ENCODE data around the gene CSNK1E. TPM values are rescaled to one million over a fixed set of nuclear protein-coding genes. Genes with fewer than 3 reads are reported as not detected.

CSNK1E gene
- total and polyA plus RNA-seq, 2 of the 8 experiments (the other 6 are each of a cell fraction or from before 2014, with no cell fraction given) = 247 to 263 TPM

- ChIA-PET CTCF (ENCODE audit: partially characterized antibody) (interaction anchor here (0.6 kb wide), 2 partner anchors 176 to 278 kb away, joined by 3 to 4 read pairs; no protein-coding TSS in a partner anchor), POLR2A (ENCODE audit: partially characterized antibody) (interaction anchor here (1.5 kb wide), 1 partner anchor 18 kb away, joined by 5 read pairs; no protein-coding TSS in a partner anchor)
- Histone ChIP-seq H2BK5ac (ENCODE audit: low read depth, low read length) (no peak overlapping the region), H3K79me2 (ENCODE audit: control insufficient read depth in 1 of 2, insufficient read depth in 2 of 2, low read length in 2 of 2) (peaks cover 0 to 23% of the 10 kb centered on the region in 2 experiments; a peak in 2 of 4 replicates), H2AFZ (ENCODE audit: low read length) (no peak overlapping the region), H2BK15ac (ENCODE audit: low read length) (no peak overlapping the region), H3K23me2 (ENCODE audit: low read depth, low read length) (no peaks in the 10 kb centered on the region), H4K5ac (ENCODE audit: insufficient read length, low read depth, low read length) (no peak overlapping the region), H3K9ac (replicated peaks in 1 of 4; ENCODE audit: extremely low read depth in 1 of 4, low read depth in 3 of 4, low read length in 3 of 4) (no peak overlapping the region), H2BK120ac (replicated peaks; ENCODE audit: low read depth, low read length) (no peak overlapping the region), H3K56ac (replicated peaks; ENCODE audit: insufficient read length, low read depth, low read length) (peak overlapping the region; percentile 2), H3K79me1 (ENCODE audit: low read depth, low read length) (peaks cover 9% of the 10 kb centered on the region), H3K4me3 (ENCODE audit: extremely low read depth in 1 of 4, insufficient read depth in 2 of 4, low read depth in 3 of 4, low read length in 4 of 4) (no peak overlapping the region), H3K14ac (ENCODE audit: insufficient read length) (no peak overlapping the region), H2AK5ac (ENCODE audit: low read depth, low read length) (no peak overlapping the region), H4K8ac (ENCODE audit: extremely low read depth, insufficient read depth, low read length) (no peak overlapping the region), H3K4me1 (replicated peaks in 1 of 4; ENCODE audit: control insufficient read depth in 3 of 4, insufficient read depth in 4 of 4, low read length in 3 of 4) (peaks cover 0 to 5% (median 0%) of the 10 kb centered on the region in 4 experiments; a peak in 3 of 7 replicates), H3K27me3 (replicated peaks in 1 of 4; ENCODE audit: control insufficient read depth in 3 of 4, extremely low read depth in 1 of 4, insufficient read depth in 3 of 4, low read length in 3 of 4) (no peaks in the 10 kb centered on the region), H4K20me1 (replicated peaks in 1 of 2; ENCODE audit: control insufficient read depth in 1 of 2, insufficient read depth in 2 of 2, low read length in 2 of 2) (peaks cover 4 to 12% of the 10 kb centered on the region in 2 experiments), H3K4me2 (ENCODE audit: insufficient read depth in 1 of 2, low read depth in 2 of 2, low read length in 2 of 2) (no peak overlapping the region), H3K23ac (ENCODE audit: insufficient read length) (no peak overlapping the region), H3K4ac (replicated peaks; ENCODE audit: insufficient read length, low read depth, low read length) (no peak overlapping the region), H3K9me3 (ENCODE audit: insufficient read depth in 2 of 2, low read depth in 1 of 2, low read length in 1 of 2) (no peaks in the 10 kb centered on the region), H2BK20ac (ENCODE audit: low read length) (no peak overlapping the region), H4K91ac (replicated peaks; ENCODE audit: insufficient read length, low read length) (no peak overlapping the region), H3K27ac (ENCODE audit: low read depth, low read length) (no peak overlapping the region), H3K36me3 (ENCODE audit: control insufficient read depth in 2 of 4, insufficient read depth in 4 of 4, low read length in 3 of 4) (peaks cover 7 to 15% (median 13%) of the 10 kb centered on the region in 4 experiments), H3K18ac (ENCODE audit: extremely low read depth, low read length) (no peak overlapping the region), H2BK12ac (ENCODE audit: low read depth, low read length) (no peak overlapping the region)
- DNase-seq (ENCODE audit: low read depth in 1 of 2, low spot score in 2 of 2) (no peak), FAIRE-seq (no peak)
- WGBS, 2 experiments (ENCODE audit: extremely low coverage in 1 of 2, insufficient coverage in 1 of 2, insufficient read length in 1 of 2, insufficient replicate concordance in 2 of 2, low coverage in 1 of 2, low lambda C conversion rate in 2 of 2, missing lambda C conversion rate in 1 of 2) = 91% methylated on average over 19 of the region's 19 CpGs; no CpG with 5 or more reads in 1 of the 2 experiments
- no peak for TF ChIP-seq MAFK (IDR thresholded peaks at IDR 0.05; ENCODE audit: low read depth, low read length)
- TF ChIP-seq SIN3A (conservative IDR thresholded peaks at IDR 0.05 in 1 of 2, IDR thresholded peaks at IDR 0.05 in 1 of 2; ENCODE audit: low read depth in 1 of 2, low read length in 2 of 2) = no peak
- no peak for TF ChIP-seq RBBP5 (IDR thresholded peaks at IDR 0.05; ENCODE audit: borderline replicate concordance, low read depth, low read length)
- TF ChIP-seq BRCA1 (IDR thresholded peaks at IDR 0.05; ENCODE audit: low read depth, low read length) = no peak
- TF ChIP-seq EP300 (IDR thresholded peaks at IDR 0.05; ENCODE audit: borderline replicate concordance in 1 of 2, low read depth in 2 of 2, low read length in 2 of 2) = no peak
- TF ChIP-seq SAP30 (IDR thresholded peaks at IDR 0.05; ENCODE audit: insufficient read depth, insufficient replicate concordance, low read length) = no peak
- TF ChIP-seq SRF (IDR thresholded peaks at IDR 0.05; ENCODE audit: low read depth, low read length) = no peak
- TF ChIP-seq CREB1 (IDR thresholded peaks at IDR 0.05) = no peak
- TF ChIP-seq CEBPB (IDR thresholded peaks at IDR 0.05; ENCODE audit: low read depth, low read length) = no peak
- no peak for TF ChIP-seq E2F6 (IDR thresholded peaks at IDR 0.05)
- no peak for TF ChIP-seq POLR2AphosphoS5 (IDR thresholded peaks at IDR 0.05; ENCODE audit: low read depth, low read length)
- no peak for TF ChIP-seq GABPA (IDR thresholded peaks at IDR 0.05; ENCODE audit: borderline replicate concordance, insufficient read depth, low read length)
Measured at GRCh38 chr22:38246046-38246658, 71.1 kb downstream of the CSNK1E start.

Data from H1 (cell line).